Activated gamma-delta T cell treated with anti-CD3 and anti-CD28 coated beads, Interleukin-2, amount 50 U/mL, for 16 hours (primary cell): ENCODE results near the gene UGT3A1.

ENCODE experiments used
- DNase-seq: peaks from one replicate; pipeline ENCODE4 v3.0.0-alpha.2; 2020; ENCODE audit warnings: low read depth

Gene UGT3A1

DNA sequence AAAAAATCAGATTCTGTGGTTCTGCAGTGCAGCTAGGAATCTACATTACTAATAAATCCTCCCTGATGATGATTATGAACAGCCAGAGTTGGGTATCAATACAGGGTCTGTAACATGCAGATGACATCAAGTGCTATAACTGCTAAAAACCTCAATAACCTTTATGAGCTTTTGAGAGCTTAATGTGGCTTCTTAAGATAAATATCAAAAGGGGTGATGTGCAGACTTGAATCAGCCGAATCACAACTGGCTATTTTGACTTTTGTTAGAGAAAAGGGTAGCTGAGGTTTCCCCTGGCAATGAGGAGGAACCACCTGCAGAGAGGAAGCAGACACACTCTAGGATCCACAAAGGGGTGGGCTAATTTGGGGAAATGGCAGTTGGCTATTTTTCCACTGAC lies 83.0 kb downstream of the UGT3A1 start:
- no peak for DNase-seq

DNA sequence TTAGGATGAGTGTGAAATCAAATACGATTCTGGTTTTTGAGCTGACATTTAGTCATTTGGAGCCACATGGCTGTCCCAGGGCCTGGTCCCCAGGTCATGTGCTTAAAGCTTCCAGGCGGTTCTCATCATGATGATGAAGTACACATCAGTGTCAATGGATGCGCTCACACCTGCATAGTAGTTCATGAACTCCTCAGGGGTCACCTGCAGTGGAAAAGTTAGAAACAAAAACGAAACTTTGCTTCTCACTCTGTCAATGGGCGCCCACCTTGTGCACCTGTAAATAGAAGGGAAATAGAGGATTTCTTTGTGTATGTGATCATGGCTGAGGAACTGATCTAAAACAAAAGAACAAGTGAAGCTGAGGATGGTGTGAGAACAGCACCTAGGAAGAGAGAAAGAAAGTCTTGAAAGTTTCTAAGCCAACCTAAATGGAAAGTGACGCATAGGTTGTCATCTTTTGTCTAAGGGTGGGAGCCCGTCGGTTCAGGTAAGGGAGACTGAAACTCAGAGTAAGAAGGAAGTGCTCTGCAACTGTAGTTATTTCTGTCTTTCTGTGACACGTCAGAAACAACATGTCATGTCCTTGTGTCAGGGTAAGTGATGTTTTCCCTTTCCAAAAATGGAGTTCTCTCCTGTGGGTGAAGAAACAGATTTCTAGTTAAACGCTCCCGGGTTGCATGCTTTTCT lies 86.6 kb downstream of the UGT3A1 start:
- no peak for DNase-seq

DNA sequence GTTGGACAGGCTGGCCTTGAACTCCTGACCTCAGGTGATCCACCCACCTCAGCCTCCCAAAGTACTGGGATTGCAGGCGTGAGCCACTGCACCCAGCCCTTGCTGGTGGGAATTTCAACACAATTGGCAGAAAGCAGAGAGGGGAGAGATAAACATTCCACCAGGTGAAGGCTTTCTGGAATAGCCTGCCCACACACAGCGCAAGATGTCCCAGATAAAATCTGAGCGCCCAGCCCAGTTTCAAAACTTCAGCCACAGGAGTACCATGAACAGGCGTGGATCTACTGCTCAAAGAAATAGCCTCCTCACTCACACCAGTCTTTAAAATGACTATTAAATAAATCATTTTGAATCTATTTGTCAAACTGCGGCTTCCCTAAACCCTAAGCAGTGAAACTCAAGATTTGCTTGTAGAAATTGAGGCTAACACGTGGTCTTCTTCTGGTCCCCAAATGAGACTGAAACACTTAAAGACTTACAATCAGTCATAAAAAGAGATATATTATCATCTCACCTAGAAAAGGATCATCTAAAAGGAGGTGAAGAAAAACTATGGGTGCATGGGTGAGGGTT lies 87.5 kb downstream of the UGT3A1 start:
- no peak for DNase-seq

DNA sequence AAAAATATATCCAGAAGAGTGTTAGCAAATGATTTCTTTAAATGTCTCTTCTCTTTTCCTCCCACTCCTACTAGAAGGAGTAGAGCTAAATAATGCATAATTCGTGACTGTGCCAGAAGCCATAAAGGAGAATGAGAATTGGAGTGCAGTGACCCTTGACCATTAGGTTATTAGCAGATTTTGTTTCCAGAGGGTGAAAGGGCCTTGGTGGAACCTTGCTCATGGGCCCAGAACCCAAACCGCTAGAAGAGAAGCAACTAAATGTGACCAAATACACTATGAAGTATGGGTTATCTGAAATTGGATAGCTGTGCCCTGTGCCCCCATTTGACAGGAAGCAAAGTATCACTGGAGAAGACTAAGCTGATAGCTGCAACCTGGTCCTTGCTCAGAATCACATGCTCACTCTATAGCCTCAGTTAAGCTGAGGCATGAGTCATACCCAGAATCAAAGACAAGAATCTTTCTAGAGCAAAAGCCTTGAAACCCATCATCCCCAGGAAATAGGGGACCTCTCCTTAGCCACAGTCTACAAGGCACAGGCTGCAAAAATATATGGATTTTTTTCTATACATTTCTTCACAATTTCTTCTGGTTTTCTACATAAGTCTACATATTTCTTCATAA lies 89.0 kb downstream of the UGT3A1 start:
- no peak for DNase-seq
